Left ventricle myocardium inferior (tissue), 1 donor: ENCODE results near the gene LYPD3. TPM values are rescaled to one million over a fixed set of nuclear protein-coding genes. Genes with fewer than 3 reads are reported as not detected.

Experiments
- DNase-seq: peaks from one replicate; pipeline ENCODE4 v3.0.0-alpha.2; 2020
- H3K27ac ChIP-seq: fragments of 200-600 bp; replicated peaks from 2 replicates; pipeline ENCODE4 v1.8.0; 2021
- H3K27me3 ChIP-seq: fragments of 200-600 bp; 2 replicates; pipeline ENCODE4 v1.8.0; 2021; ENCODE audit warnings: low read depth
- H3K36me3 ChIP-seq: fragments of 200-600 bp; 2 replicates; pipeline ENCODE4 v1.8.0; 2021
- H3K4me1 ChIP-seq: fragments of 200-600 bp; 2 replicates; pipeline ENCODE4 v1.8.0; 2021
- H3K4me3 ChIP-seq: fragments of 200-600 bp; 2 replicates; pipeline ENCODE4 v1.8.0; 2021; ENCODE audit warnings: mild to moderate bottlenecking, moderate library complexity
- H3K9me3 ChIP-seq: fragments of 200-600 bp; replicated peaks from 2 replicates; pipeline ENCODE4 v1.8.0; 2021
- CTCF ChIP-seq: fragments of 200-600 bp; IDR thresholded peaks from 2 replicates; pipeline ENCODE4 v1.8.0; 2021; ENCODE audit warnings: antibody characterized with exemption, mild to moderate bottlenecking, borderline replicate concordance
- intact Hi-C: fragments of 100-400 bp; cut with micrococcal nuclease; formaldehyde crosslinking; loops from one replicate; pipeline ENCODE4 v1.11.0; 2022
- total RNA-seq: library from RNA; stranded (reverse); fragmentation: NEBNext Ultra II Directional; extraction: Animal tissue kit (Norgen Biotek cat#: 25700); gene quantifications from one replicate; pipeline ENCODE4 v1.2.1, GENCODE V29; 2021
- donor health status: DM: no; HTN: yes; CAD: no; lungs with severe emphysema.

The LYPD3 gene
- total RNA-seq, 1 donor from 2014 or later, result 0.38 TPM

GRCh38 chr19:43490759-43491158 lies 25.4 kb upstream of the LYPD3 start:
- H3K4me3 ChIP-seq, result no peak overlapping the region
- H3K27me3 ChIP-seq, result no peaks in the 10 kb centered on the region
- no peaks in the 10 kb centered on the region for H3K4me1 ChIP-seq
- no peak overlapping the region for H3K27ac ChIP-seq
- H3K36me3 ChIP-seq, result peaks cover 27% of the 10 kb centered on the region
- DNase-seq, result no peak
- H3K9me3 ChIP-seq, result no peaks in the 10 kb centered on the region
- intact Hi-C loops, result no loop called here
- no peak for TF ChIP-seq CTCF

- H3K27ac ChIP-seq, result no peak overlapping the region
- intact Hi-C loops, result no loop called here
- TF ChIP-seq CTCF, result no peak
Observed at GRCh38 chr19:43489979-43490599, 24.7 kb upstream of the LYPD3 start.

GRCh38 chr19:43489310-43489709 lies 23.9 kb upstream of the LYPD3 start:
- peaks cover 15% of the 10 kb centered on the region for H3K36me3 ChIP-seq
- H3K4me1 ChIP-seq, result no peaks in the 10 kb centered on the region
- no peak overlapping the region for H3K27ac ChIP-seq
- no peaks in the 10 kb centered on the region for H3K9me3 ChIP-seq
- DNase-seq, result no peak
- intact Hi-C loops, result no loop called here
- no peak for TF ChIP-seq CTCF
- H3K27me3 ChIP-seq, result no peaks in the 10 kb centered on the region
- no peak overlapping the region for H3K4me3 ChIP-seq

More at GRCh38 chr19:43489979-43490599, 24.7 kb upstream of the LYPD3 start:
- Histone ChIP-seq H3K4me3 (no peak overlapping the region), H3K9me3 (no peaks in the 10 kb centered on the region), H3K27me3 (no peaks in the 10 kb centered on the region), H3K36me3 (peaks cover 21% of the 10 kb centered on the region), H3K4me1 (no peaks in the 10 kb centered on the region)
- no peak for DNase-seq

GRCh38 chr19:43488179-43488578 lies 22.8 kb upstream of the LYPD3 start:
- H3K27ac ChIP-seq, result no peak overlapping the region
- no peak for TF ChIP-seq CTCF
- no peak for DNase-seq
- H3K27me3 ChIP-seq, result no peaks in the 10 kb centered on the region
- intact Hi-C loops, result no loop called here
- H3K4me1 ChIP-seq, result no peaks in the 10 kb centered on the region
- peaks cover 4% of the 10 kb centered on the region for H3K36me3 ChIP-seq
- H3K9me3 ChIP-seq, result no peaks in the 10 kb centered on the region
- H3K4me3 ChIP-seq, result no peak overlapping the region

- H3K4me1 ChIP-seq, result no peaks in the 10 kb centered on the region
- no peaks in the 10 kb centered on the region for H3K36me3 ChIP-seq
- TF ChIP-seq CTCF, result no peak
- H3K9me3 ChIP-seq, result no peaks in the 10 kb centered on the region
- intact Hi-C loops, result no loop called here
- no peak overlapping the region for H3K4me3 ChIP-seq
- DNase-seq, result no peak
- no peak overlapping the region for H3K27ac ChIP-seq
- H3K27me3 ChIP-seq, result no peaks in the 10 kb centered on the region
Observed at GRCh38 chr19:43486412-43486811, 21.0 kb upstream of the LYPD3 start.
